Myocyte (in vitro differentiated cells): Measurements from ENCODE around the gene SUCNR1. TPM values are rescaled to one million over a fixed set of nuclear protein-coding genes. Genes with fewer than 3 reads are reported as not detected.

Experiments
- total RNA-seq: library from RNA; depleted of rRNA; stranded (reverse); fragments of >200 nt; gene quantifications from 2 replicates; pipeline ENCODE4 v1.2.3, GENCODE V29; 2014

SUCNR1 gene
- total RNA-seq, 1 donor from 2014 or later = not detected

Other genes starting within 250 kb of the SUCNR1 start
- not detected in 2 replicates for gene AADACL2, start 139.7 kb upstream of the SUCNR1 start, total RNA-seq
- not detected in 2 replicates for gene AADAC, start 59.5 kb upstream of the SUCNR1 start, total RNA-seq